Dermis blood vessel endothelial cell (primary cell): ENCODE measurements around the gene SETD6. TPM values are rescaled to one million over a fixed set of nuclear protein-coding genes. Genes with fewer than 3 reads are reported as not detected.
"Not testable (repeated sequence)": the region's sequence is repeated elsewhere in the genome, so short reads cannot be mapped to it uniquely, and the experiment has no call there.

Experiments used
- DNase-seq: peaks from one replicate; pipeline ENCODE4 v3.0.0; 2010
- total RNA-seq: library from RNA; depleted of rRNA; stranded (reverse); fragments of >200 nt; gene quantifications from 2 replicates; pipeline ENCODE4 v1.2.3, GENCODE V29; 2014

SETD6 gene
- total RNA-seq, 1 donor from 2014 or later = 21.4 TPM

DNA sequence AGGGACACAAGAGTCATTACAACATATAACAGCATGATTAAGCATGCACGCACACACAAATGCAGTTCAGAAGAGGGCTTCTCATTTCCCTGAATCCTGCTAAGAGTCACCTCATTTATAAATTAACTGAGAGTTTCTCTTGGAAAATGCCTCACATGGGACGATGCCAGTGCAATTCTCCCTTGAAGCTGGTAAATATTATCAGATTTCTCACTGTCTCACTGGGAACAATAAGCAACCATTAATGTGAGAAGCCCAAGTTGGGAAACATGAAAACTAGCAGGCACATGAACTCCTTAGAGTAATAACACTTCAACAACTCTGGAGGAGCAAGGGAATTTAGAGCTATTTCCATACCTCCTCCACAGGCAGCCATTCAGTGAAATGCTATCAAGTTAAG is 26.4 kb downstream of the SETD6 start:
- no peak for DNase-seq

DNA sequence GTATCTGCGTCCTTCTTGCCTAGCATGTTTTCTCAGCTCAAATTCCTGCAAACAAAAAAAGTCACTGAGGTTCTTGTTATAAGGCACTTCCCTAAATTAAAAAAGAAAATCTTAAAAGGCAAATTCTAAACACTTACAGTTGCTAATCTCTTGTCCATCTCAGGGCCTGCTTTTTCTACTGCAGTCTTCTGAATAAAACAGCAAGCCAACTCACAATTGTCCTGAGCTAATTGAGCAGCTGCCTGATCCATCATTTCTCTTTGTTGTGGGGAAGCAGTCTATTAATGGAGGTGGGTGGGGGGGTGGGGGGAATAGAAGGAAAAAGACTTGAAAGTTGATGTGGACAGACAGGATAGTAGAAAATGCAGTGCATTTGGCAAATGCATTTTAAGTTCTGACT is 27.0 kb downstream of the SETD6 start:
- no peak for DNase-seq

DNA sequence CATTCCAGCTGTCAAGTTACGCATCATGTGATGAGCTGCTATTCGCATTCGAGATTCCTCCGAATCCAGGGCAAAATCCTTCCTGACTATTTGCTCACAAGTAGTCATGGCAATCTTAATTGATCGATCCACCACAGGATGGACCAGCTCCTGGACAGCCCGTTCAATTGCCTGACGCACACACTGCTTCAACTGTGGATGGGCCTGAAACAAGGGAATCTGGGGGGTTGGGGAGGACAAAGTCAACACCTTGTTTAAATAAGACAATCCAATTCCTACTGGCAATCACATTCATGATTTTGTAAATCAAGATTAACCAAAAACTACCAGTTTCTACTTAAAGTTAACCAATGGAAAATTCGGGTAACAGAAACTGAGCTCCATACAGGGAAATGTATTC is 28.4 kb downstream of the SETD6 start:
- no peak for DNase-seq

DNA sequence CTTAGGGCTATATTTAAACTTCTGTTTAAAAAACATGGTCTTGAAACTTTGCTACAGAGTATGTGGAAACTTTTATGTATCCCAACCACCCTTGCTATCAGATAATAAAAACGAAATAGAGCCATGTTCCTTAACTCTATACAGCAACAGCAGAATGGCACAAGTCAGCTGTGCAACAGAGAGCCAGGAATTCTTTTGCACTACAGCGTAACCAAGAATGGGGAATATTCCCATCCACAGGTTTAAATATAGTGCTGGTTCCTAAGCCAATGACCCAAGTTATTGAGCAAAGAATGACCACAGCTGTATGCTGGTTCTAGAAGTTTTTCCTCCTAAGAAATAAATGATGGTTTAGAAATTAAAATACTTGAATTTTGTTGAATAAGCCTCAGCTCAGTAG is 33.1 kb downstream of the SETD6 start:
- no peak for DNase-seq

DNA sequence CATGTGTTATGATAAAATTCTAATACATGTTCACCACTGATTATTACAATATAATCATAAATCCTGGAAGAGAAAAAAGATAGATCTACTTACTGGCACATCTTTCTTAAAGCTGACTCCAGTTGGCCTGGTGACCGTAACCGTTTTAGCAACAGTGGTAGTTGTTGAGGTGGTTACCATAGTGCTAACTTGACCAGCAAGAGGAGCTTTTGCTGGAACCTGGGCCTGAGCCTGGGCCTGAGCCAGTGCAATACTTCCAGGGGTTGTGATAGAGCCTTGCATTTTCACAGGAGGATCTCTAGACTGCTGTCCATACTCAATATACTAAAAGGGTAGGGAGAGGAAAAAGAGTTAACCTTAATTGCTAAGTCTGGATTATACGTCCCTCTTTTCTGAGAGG is 36.2 kb downstream of the SETD6 start:
- no peak for DNase-seq

DNA sequence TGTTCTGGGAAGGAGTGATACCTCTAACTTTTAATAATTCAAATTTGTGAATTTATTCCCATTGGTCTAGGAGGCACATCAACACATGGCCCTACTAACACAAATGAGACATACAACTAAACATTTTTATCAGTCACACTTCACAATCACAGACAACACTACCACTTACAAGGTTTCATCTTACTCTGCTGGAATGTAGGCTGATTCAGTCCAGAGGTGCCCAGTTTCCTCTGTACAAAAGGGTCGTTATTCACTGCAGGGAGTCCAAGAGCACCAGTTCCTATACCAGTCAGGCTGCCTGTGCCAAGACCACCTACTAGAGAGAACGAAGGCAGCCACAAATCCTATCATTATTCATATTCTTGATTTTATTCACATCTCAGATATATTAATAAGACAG is 41.4 kb downstream of the SETD6 start:
- no peak for DNase-seq

DNA sequence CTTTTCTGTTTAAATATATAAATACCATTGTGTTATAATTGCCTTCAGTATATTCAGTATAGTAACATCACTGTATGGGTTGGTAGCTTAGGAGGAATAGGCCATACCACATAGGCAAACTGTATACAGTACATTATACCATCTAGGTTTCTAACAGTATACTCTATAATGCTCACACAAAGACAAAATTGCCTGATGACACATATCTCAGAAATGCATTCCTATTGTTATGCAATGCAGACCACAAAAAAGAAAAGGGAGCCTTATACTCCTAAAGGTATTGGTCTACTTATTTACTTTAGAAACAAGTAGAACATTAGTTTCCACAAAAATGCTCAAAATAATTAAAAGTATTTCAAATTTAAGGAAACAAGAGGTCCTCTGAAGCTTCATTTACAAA is 47.9 kb downstream of the SETD6 start:
- peak; percentile 47 for DNase-seq

DNA sequence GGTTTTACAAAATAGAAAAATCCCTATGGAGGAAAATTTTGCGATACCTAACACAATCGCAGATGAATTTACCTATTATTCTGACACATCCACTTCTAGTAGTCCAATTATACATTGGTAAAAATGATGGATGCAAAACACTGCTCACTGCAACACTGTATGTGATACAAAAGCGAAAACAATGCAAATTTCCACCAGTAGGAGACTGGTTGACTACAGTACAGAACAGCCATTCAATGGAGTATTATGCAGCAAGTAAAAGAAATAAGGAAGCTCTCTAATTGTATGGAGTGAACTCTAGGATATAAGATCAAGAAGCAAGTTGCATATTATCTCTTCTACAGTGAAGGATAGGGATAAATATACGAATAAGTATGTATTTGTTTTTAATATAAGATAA is 48.5 kb downstream of the SETD6 start:
- DNase-seq = no peak

DNA sequence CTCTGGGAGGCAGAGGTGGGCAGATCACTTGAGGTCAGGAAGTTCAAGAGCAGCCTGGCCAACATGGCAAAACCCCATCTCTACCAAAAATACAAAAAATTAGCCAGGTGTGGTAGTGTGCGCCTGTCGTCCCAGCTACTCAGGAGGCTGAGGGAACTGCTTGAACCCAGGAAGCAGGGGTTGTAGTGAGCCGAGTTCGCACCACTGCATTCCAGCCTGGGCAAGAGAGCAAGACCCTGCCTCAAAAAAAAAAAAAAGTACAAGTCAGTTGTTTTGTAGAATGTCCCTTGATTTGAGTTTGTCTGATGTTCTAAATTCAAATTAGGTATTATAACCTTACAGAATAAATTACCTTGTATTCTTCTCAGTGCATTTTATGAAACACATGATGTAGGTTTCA is 50.4 kb downstream of the SETD6 start:
- not testable (repeated sequence) for DNase-seq

Other genes with a start within 250 kb of the SETD6 start
- not detected in 2 replicates for gene PRSS54, start 220.5 kb upstream of the SETD6 start, total RNA-seq
- 7.8 and 13.9 TPM in 2 replicates for gene GINS3, start 123.0 kb upstream of the SETD6 start, total RNA-seq
- gene NDRG4, start 15.4 kb upstream of the SETD6 start, total RNA-seq = 62.6 and 89.0 TPM in 2 replicates
- gene CNOT1, start 114.3 kb downstream of the SETD6 start, total RNA-seq = 93.6 and 197 TPM in 2 replicates
- 27.7 and 39.6 TPM in 2 replicates for gene SLC38A7, start 169.3 kb downstream of the SETD6 start, total RNA-seq
- gene GOT2, start 218.8 kb downstream of the SETD6 start, total RNA-seq = 44.9 and 96.9 TPM in 2 replicates